B cell (primary cell): ENCODE measurements around the gene MINPP1. TPM values are rescaled to one million over a fixed set of nuclear protein-coding genes. Genes with fewer than 3 reads are reported as not detected.
"Not testable (repeated sequence)": the region's sequence is repeated elsewhere in the genome, so short reads cannot be mapped to it uniquely, and the experiment has no call there.

Experiments used
- ATAC-seq: fragments of 200-7000 bp; cut with Tn5 transposase; one replicate; pipeline ENCODE4 v1.10.0; 2021; ENCODE audit warnings: low read depth, mild to moderate bottlenecking, moderate number of reproducible peaks, moderate library complexity
- CTCF ChIA-PET: fragments of 350-600 bp; sonication (Branson Sonifier 250); formaldehyde crosslinking; loops from one replicate; lab custom pipeline; 2021; ENCODE audit warnings: antibody characterized with exemption, inconsistent platforms; lab: Charles Lee
- POLR2A ChIA-PET: fragments of 350-600 bp; sonication (Branson Sonifier 250); formaldehyde crosslinking; loops from one replicate; lab custom pipeline; 2021; ENCODE audit warnings: antibody characterized with exemption; lab: Charles Lee
- DNase-seq: peaks from one replicate; pipeline ENCODE4 v3.0.0; 2013
- H2AFZ ChIP-seq: 2 replicates; pipeline ENCODE4 v1.6.1; 2012; ENCODE audit warnings: mild to moderate bottlenecking, low read depth, low read length; ENCODE audit not compliant: insufficient read depth, poor library complexity, severe bottlenecking
- H3K27ac ChIP-seq, 2 donors: 1 replicate in 1 of 2; 2 replicates in 1 of 2; pipeline ENCODE4 v1.5.1; 2012 to 2013; ENCODE audit warnings: low read length in 2 of 2, mild to moderate bottlenecking in 2 of 2, moderate library complexity in 1 of 2
- H3K27me3 ChIP-seq, 4 experiments: fragments of 200-600 bp in 1 of 4; sonication (generic) in 1 of 4; replicated peaks in 1 of 4; 1 replicate in 2 of 4; 2 replicates in 2 of 4; pipeline versions ENCODE4 v1.6.1 to v1.7.0; 2013 to 2016; ENCODE audit warnings: low read length in 3 of 4, mild to moderate bottlenecking in 2 of 4, mixed read lengths in 1 of 4, moderate library complexity in 1 of 4; ENCODE audit not compliant: insufficient read depth in 4 of 4, control insufficient read depth in 3 of 4; ENCODE audit errors: control extremely low read depth in 1 of 4
- H3K36me3 ChIP-seq, 2 experiments: replicated peaks in 1 of 2; 1 replicate in 1 of 2; 2 replicates in 1 of 2; pipeline versions ENCODE4 v1.6.1 to v1.7.1; 2013; ENCODE audit warnings: low read length in 1 of 2; ENCODE audit not compliant: insufficient read depth in 2 of 2, control insufficient read depth in 1 of 2; ENCODE audit errors: control extremely low read depth in 1 of 2, extremely low read depth in 1 of 2
- H3K4me1 ChIP-seq, 2 donors: fragments of 200-600 bp in 1 of 2; sonication (generic) in 1 of 2; 1 replicate in 1 of 2; 2 replicates in 1 of 2; pipeline versions ENCODE4 v1.5.1 to v1.6.1; 2013 to 2017; ENCODE audit warnings: low read length in 2 of 2; ENCODE audit not compliant: control insufficient read depth in 2 of 2, insufficient read depth in 2 of 2
- H3K4me2 ChIP-seq: replicated peaks from 2 replicates; pipeline ENCODE3; 2012; ENCODE audit warnings: mild to moderate bottlenecking, low read depth, low read length; ENCODE audit not compliant: poor library complexity, severe bottlenecking
- H3K4me3 ChIP-seq, 5 experiments: fragments of 200-600 bp in 1 of 5; sonication (generic) in 1 of 5; 1 replicate in 3 of 5; 2 replicates in 2 of 5; pipeline versions ENCODE4 v1.5.1 to v1.7.0; 2011 to 2016; ENCODE audit warnings: low read length in 4 of 5, mild to moderate bottlenecking in 4 of 5, low read depth in 2 of 5, control low read depth in 1 of 5, moderate library complexity in 1 of 5; ENCODE audit not compliant: insufficient read depth in 1 of 5; ENCODE audit errors: control extremely low read depth in 1 of 5, extremely low read depth in 1 of 5
- H3K79me2 ChIP-seq: fragments of 200-600 bp; sonication (generic); one replicate; pipeline ENCODE4 v1.6.0; 2016; ENCODE audit warnings: low read length; ENCODE audit not compliant: control insufficient read depth, insufficient read depth
- H3K9ac ChIP-seq: fragments of 200-600 bp; sonication (generic); 2 replicates; pipeline ENCODE4 v1.6.1; 2017; ENCODE audit warnings: mild to moderate bottlenecking, low read length, moderate library complexity
- H3K9me3 ChIP-seq, 3 donors: one replicate each; pipeline versions ENCODE4 v1.6.1 to v1.7.1; 2013; ENCODE audit warnings: low read length in 2 of 3; ENCODE audit not compliant: control insufficient read depth in 2 of 3, insufficient read depth in 1 of 3; ENCODE audit errors: control extremely low read depth in 1 of 3
- H4K20me1 ChIP-seq: 2 replicates; pipeline ENCODE4 v1.6.0; 2012; ENCODE audit warnings: mild to moderate bottlenecking, low read length; ENCODE audit not compliant: insufficient read depth, control insufficient read depth, poor library complexity, severe bottlenecking
- H3K27ac Mint-ChIP-seq: one replicate; pipeline ENCODE4 v1.8.0; 2021; ENCODE audit warnings: mixed read lengths
- H3K27me3 Mint-ChIP-seq: one replicate; pipeline ENCODE4 v1.8.0; 2021; ENCODE audit warnings: mixed read lengths
- H3K4me1 Mint-ChIP-seq: one replicate; pipeline ENCODE4 v1.8.0; 2021; ENCODE audit warnings: mixed read lengths
- H3K4me3 Mint-ChIP-seq: one replicate; pipeline ENCODE4 v1.8.0; 2021; ENCODE audit warnings: mixed read lengths
- H3K9me3 Mint-ChIP-seq: one replicate; pipeline ENCODE4 v1.8.0; 2022; ENCODE audit warnings: mixed read lengths; ENCODE audit not compliant: insufficient read depth
- WGBS: methylation state at CpG from one replicate; pipeline ENCODE4 v1.1.5; 2013; ENCODE audit warnings: missing lambda C conversion rate; ENCODE audit not compliant: insufficient coverage; 5-methylcytosine and 5-hydroxymethylcytosine counted together
- intact Hi-C: fragments of 100-400 bp; cut with micrococcal nuclease; formaldehyde crosslinking; loops from one replicate; pipeline ENCODE4 v1.10.0; 2022
- polyA plus RNA-seq: library from polyadenylated mRNA; depleted of rRNA; stranded (reverse); fragments of >200 nt; gene quantifications from 2 replicates; pipeline ENCODE4 v1.2.3, GENCODE V29; 2012
- total RNA-seq, 2 donors: library from RNA; stranded (reverse); fragments of 120-200 nt in 1 of 2; gene quantifications; 1 replicate in 1 of 2; 2 replicates in 1 of 2; pipeline versions ENCODE4 v1.2.3 to v1.2.4, GENCODE V29; 2013 to 2022

MINPP1 gene
- total and polyA plus RNA-seq, 2 donors (not counting 1 experiment from before 2014, with no cell fraction given): 2.7 to 9.4 TPM

GRCh38 chr10:87466849-87467248 is 37.8 kb upstream of the MINPP1 start:
- ATAC-seq, intact Hi-C loops: not testable (repeated sequence)

DNA sequence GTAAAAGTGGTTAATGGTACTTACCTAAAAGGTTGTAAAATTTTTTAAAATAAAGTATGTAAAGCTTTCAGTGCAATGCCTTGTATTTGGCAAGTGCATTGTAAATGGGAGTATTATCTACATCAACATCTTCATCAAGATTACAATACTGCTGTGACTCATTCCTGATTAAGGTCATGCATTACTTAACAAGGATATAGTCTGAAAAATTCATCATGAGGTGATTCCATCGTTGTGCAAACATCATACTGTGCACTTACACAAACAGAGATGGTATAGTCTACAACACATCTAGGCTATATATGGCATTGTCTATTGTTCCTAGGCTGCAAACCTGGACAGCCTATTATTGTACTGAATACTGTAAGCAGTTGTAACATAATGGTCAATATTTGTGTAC is 16.0 kb upstream of the MINPP1 start:
- H3K9me3 Mint-ChIP-seq, H3K27me3 ChIP-seq, H3K4me1 Mint-ChIP-seq, DNase-seq, H3K27ac Mint-ChIP-seq, H3K36me3 ChIP-seq, H3K79me2 ChIP-seq, POLR2A ChIA-PET, H3K4me3 Mint-ChIP-seq, H3K9ac ChIP-seq, H3K9me3 ChIP-seq, CTCF ChIA-PET, H2AFZ ChIP-seq, H3K4me2 ChIP-seq, H3K4me3 ChIP-seq, ATAC-seq, H3K4me1 ChIP-seq, H3K27ac ChIP-seq, H3K27me3 Mint-ChIP-seq, H4K20me1 ChIP-seq, intact Hi-C loops: not testable (repeated sequence)
- no CpG with 5 or more reads among the region's 1 CpG for WGBS

More at GRCh38 chr10:87466849-87467248, 37.8 kb upstream of the MINPP1 start:
- H3K36me3 ChIP-seq, H3K9me3 ChIP-seq, H3K4me1 ChIP-seq, POLR2A ChIA-PET, H3K9me3 Mint-ChIP-seq, H3K27ac ChIP-seq, H3K27ac Mint-ChIP-seq, CTCF ChIA-PET, H3K4me3 Mint-ChIP-seq, H3K27me3 ChIP-seq, H3K4me2 ChIP-seq, H3K27me3 Mint-ChIP-seq, H3K9ac ChIP-seq, H4K20me1 ChIP-seq, H2AFZ ChIP-seq, H3K4me3 ChIP-seq, DNase-seq, H3K79me2 ChIP-seq, H3K4me1 Mint-ChIP-seq: not testable (repeated sequence)
- WGBS: no CpG with 5 or more reads among the region's 3 CpGs

- DNase-seq, H3K4me3 Mint-ChIP-seq, H3K27me3 Mint-ChIP-seq, ATAC-seq, POLR2A ChIA-PET, H2AFZ ChIP-seq, H3K36me3 ChIP-seq, H3K4me2 ChIP-seq, H3K9ac ChIP-seq, H3K27ac ChIP-seq, H3K9me3 ChIP-seq, H4K20me1 ChIP-seq, CTCF ChIA-PET, H3K27ac Mint-ChIP-seq, H3K9me3 Mint-ChIP-seq, H3K4me1 Mint-ChIP-seq, H3K4me1 ChIP-seq, H3K27me3 ChIP-seq, H3K79me2 ChIP-seq, H3K4me3 ChIP-seq, intact Hi-C loops: not testable (repeated sequence)
- WGBS: no CpG with 5 or more reads among the region's 3 CpGs
Measured at GRCh38 chr10:87490285-87490684, 14.4 kb upstream of the MINPP1 start.

DNA sequence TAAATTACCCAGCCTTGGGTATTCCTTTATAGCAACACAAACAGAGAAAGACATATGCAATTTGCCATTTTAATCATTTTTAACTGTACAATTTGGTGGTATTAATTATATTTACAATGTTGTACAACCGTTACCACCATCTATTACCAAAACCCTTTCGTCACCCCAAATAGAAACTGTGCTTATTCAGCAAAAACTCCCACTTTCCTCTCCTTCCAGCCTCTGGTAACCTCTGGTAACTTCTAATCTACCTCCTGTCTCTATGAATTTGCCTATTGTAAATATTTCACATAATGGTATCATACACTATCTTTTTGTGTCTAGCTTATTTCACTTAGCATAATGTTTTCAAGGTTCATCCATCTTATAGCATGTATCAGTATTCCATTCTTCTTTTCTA is 12.2 kb upstream of the MINPP1 start:
- peaks cover 12% of the 10 kb centered on the region for H3K27me3 Mint-ChIP-seq
- WGBS: no CpG with 5 or more reads among the region's 2 CpGs
- H3K4me2 ChIP-seq, H3K9ac ChIP-seq, ATAC-seq, H2AFZ ChIP-seq, H4K20me1 ChIP-seq, H3K9me3 ChIP-seq, H3K4me3 ChIP-seq, POLR2A ChIA-PET, H3K27ac Mint-ChIP-seq, H3K4me1 ChIP-seq, H3K79me2 ChIP-seq, H3K9me3 Mint-ChIP-seq, H3K27ac ChIP-seq, DNase-seq, H3K36me3 ChIP-seq, H3K4me1 Mint-ChIP-seq, intact Hi-C loops, H3K4me3 Mint-ChIP-seq, CTCF ChIA-PET, H3K27me3 ChIP-seq: not testable (repeated sequence)
